Stimulated activated CD8-positive, alpha-beta memory T cell treated with anti-CD3 and anti-CD28 coated beads, Interleukin-7, amount 100 ng/mL, for 24 hours (primary cell): Measurements from ENCODE around the gene PSMD1.

ENCODE experiments used
- DNase-seq: peaks from one replicate; pipeline ENCODE4 v3.0.0-alpha.2; 2020; ENCODE audit warnings: low read depth

PSMD1 gene

GRCh38 chr2:231211486-231211885 is 154.8 kb downstream of the PSMD1 start:
- no peak for DNase-seq

GRCh38 chr2:231212329-231212845 is 155.7 kb downstream of the PSMD1 start:
- DNase-seq = no peak

GRCh38 chr2:231213931-231214642 is 157.4 kb downstream of the PSMD1 start:
- DNase-seq = no peak

GRCh38 chr2:231218366-231218765 is 161.7 kb downstream of the PSMD1 start:
- no peak for DNase-seq

- DNase-seq = no peak
Observed at GRCh38 chr2:231219289-231219688, 162.6 kb downstream of the PSMD1 start.

GRCh38 chr2:231221761-231222160 is 165.1 kb downstream of the PSMD1 start:
- DNase-seq = no peak
